Endothelial cell (in vitro differentiated cells): Measurements from ENCODE around the gene USP7. TPM values are rescaled to one million over a fixed set of nuclear protein-coding genes. Genes with fewer than 3 reads are reported as not detected.

Experiments
- DNase-seq: peaks from one replicate; pipeline ENCODE4 v3.0.0; 2021; ENCODE audit warnings: low spot score
- H3K27ac Mint-ChIP-seq: one replicate; pipeline ENCODE4 v1.8.0; 2021; ENCODE audit warnings: mixed read lengths, inconsistent platforms; ENCODE audit not compliant: unreplicated experiment
- H3K27me3 Mint-ChIP-seq: one replicate; pipeline ENCODE4 v1.8.0; 2021; ENCODE audit warnings: mild to moderate bottlenecking, moderate library complexity, mixed read lengths, inconsistent platforms; ENCODE audit not compliant: unreplicated experiment
- H3K36me3 Mint-ChIP-seq: one replicate; pipeline ENCODE4 v1.8.0; 2021; ENCODE audit warnings: mild to moderate bottlenecking, low read depth, mixed read lengths, inconsistent platforms; ENCODE audit not compliant: unreplicated experiment
- H3K4me1 Mint-ChIP-seq: one replicate; pipeline ENCODE4 v1.8.0; 2021; ENCODE audit warnings: mild to moderate bottlenecking, mixed read lengths, inconsistent platforms; ENCODE audit not compliant: unreplicated experiment
- H3K4me3 Mint-ChIP-seq: one replicate; pipeline ENCODE4 v1.8.0; 2021; ENCODE audit warnings: mild to moderate bottlenecking, mixed read lengths, inconsistent platforms; ENCODE audit not compliant: unreplicated experiment
- H3K9me3 Mint-ChIP-seq: one replicate; pipeline ENCODE4 v1.8.0; 2021; ENCODE audit warnings: mixed read lengths, inconsistent platforms; ENCODE audit not compliant: unreplicated experiment
- CTCF ChIP-seq: fragments of 200-600 bp; sonication (generic); IDR thresholded peaks from one replicate; pipeline ENCODE4 v1.5.0; 2021; ENCODE audit warnings: antibody characterized with exemption; ENCODE audit not compliant: unreplicated experiment
- total RNA-seq: library from RNA; stranded (reverse); fragmentation: NEBNext Ultra II Directional; extraction: Animal tissue kit (Norgen Biotek cat#: 25700); gene quantifications from one replicate; pipeline ENCODE4 v1.2.1, GENCODE V29; 2021; ENCODE audit not compliant: unreplicated experiment

The USP7 gene
- total RNA-seq, 1 donor from 2014 or later, result 122 TPM

- H3K27ac Mint-ChIP-seq, result no peak overlapping the region
- H3K4me3 Mint-ChIP-seq, result peak overlapping the region; percentile 76
- peaks cover 6% of the 10 kb centered on the region for H3K27me3 Mint-ChIP-seq
- no peak for TF ChIP-seq CTCF
- peaks cover 50% of the 10 kb centered on the region for H3K36me3 Mint-ChIP-seq
- peaks cover 5% of the 10 kb centered on the region for H3K4me1 Mint-ChIP-seq
- no peak for DNase-seq
- H3K9me3 Mint-ChIP-seq, result no peaks in the 10 kb centered on the region
Observed at GRCh38 chr16:8893426-8893825, 70.3 kb downstream of the USP7 start.

GRCh38 chr16:8892101-8892575 is 71.6 kb downstream of the USP7 start:
- no peaks in the 10 kb centered on the region for H3K9me3 Mint-ChIP-seq
- DNase-seq, result no peak
- peaks cover 45% of the 10 kb centered on the region for H3K36me3 Mint-ChIP-seq
- no peak for TF ChIP-seq CTCF
- H3K4me3 Mint-ChIP-seq, result no peak overlapping the region
- peak overlapping the region; percentile 58 for H3K27ac Mint-ChIP-seq
- peaks cover 7% of the 10 kb centered on the region for H3K4me1 Mint-ChIP-seq
- H3K27me3 Mint-ChIP-seq, result peaks cover 6% of the 10 kb centered on the region

GRCh38 chr16:8890549-8890921 is 73.2 kb downstream of the USP7 start:
- H3K27ac Mint-ChIP-seq, result no peak overlapping the region
- no peak for DNase-seq
- H3K27me3 Mint-ChIP-seq, result peaks cover 10% of the 10 kb centered on the region
- peaks cover 10% of the 10 kb centered on the region for H3K4me1 Mint-ChIP-seq
- peaks cover 45% of the 10 kb centered on the region for H3K36me3 Mint-ChIP-seq
- no peaks in the 10 kb centered on the region for H3K9me3 Mint-ChIP-seq
- TF ChIP-seq CTCF, result no peak
- no peak overlapping the region for H3K4me3 Mint-ChIP-seq

- Mint-ChIP-seq H3K36me3 (peaks cover 40% of the 10 kb centered on the region), H3K9me3 (no peaks in the 10 kb centered on the region), H3K4me3 (no peak overlapping the region), H3K4me1 (peaks cover 10% of the 10 kb centered on the region), H3K27me3 (peaks cover 13% of the 10 kb centered on the region), H3K27ac (no peak overlapping the region)
- no peak for TF ChIP-seq CTCF
- DNase-seq, result no peak
Observed at GRCh38 chr16:8889893-8890548, 73.7 kb downstream of the USP7 start.
